Vagina (tissue), 2 donors: ENCODE measurements around the gene NRXN3.

Experiments
- POLR2A ChIP-seq, 2 donors: fragments of 450-650 bp; IDR thresholded peaks; one replicate each; pipeline ENCODE4 v1.6.1; 2017; ENCODE audit warnings: antibody characterized with exemption in 2 of 2, mild to moderate bottlenecking in 2 of 2, moderate library complexity in 2 of 2
- POLR2AphosphoS5 ChIP-seq, 2 donors: sonication (generic); formaldehyde crosslinking; IDR thresholded peaks; one replicate each; pipeline ENCODE4 v1.9.0; 2017; ENCODE audit warnings: antibody characterized with exemption in 2 of 2, mild to moderate bottlenecking in 2 of 2, low read depth in 1 of 2; ENCODE audit not compliant: insufficient read depth in 1 of 2
- TF ChIP-seq, protein P1 (sequence below), 3 experiments: fragments of 450-650 bp in 2 of 3; fragments of 200-600 bp in 1 of 3; sonication (generic) in 1 of 3; IDR thresholded peaks; one replicate each; pipeline ENCODE4 v1.5.1; 2017 to 2019; ENCODE audit warnings: antibody characterized with exemption in 3 of 3, mild to moderate bottlenecking in 2 of 3, moderate library complexity in 2 of 3

DNA sequence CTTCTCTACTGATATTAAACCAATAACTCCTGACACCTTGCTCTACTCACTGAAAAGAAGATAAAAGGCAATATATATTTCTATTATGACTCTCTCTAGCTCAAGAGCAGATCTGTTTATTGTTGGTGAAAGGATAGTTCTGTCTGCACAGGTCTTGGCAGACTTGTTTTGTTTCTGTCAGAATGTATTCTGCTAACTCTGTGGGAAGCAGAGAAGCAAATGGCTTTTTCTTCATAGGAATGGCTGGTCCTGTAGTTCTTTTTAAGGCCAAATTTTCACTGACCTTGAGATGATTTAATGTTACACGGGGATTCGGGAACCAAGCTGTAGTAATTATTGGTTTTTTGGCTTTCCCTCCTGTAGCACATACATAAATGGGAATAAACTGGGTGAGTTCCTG is 1529.0 kb downstream of the NRXN3 start:
- TF ChIP-seq, protein P1, sequence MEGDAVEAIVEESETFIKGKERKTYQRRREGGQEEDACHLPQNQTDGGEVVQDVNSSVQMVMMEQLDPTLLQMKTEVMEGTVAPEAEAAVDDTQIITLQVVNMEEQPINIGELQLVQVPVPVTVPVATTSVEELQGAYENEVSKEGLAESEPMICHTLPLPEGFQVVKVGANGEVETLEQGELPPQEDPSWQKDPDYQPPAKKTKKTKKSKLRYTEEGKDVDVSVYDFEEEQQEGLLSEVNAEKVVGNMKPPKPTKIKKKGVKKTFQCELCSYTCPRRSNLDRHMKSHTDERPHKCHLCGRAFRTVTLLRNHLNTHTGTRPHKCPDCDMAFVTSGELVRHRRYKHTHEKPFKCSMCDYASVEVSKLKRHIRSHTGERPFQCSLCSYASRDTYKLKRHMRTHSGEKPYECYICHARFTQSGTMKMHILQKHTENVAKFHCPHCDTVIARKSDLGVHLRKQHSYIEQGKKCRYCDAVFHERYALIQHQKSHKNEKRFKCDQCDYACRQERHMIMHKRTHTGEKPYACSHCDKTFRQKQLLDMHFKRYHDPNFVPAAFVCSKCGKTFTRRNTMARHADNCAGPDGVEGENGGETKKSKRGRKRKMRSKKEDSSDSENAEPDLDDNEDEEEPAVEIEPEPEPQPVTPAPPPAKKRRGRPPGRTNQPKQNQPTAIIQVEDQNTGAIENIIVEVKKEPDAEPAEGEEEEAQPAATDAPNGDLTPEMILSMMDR (IDR thresholded peaks at IDR 0.05): no peak
- no peak for TF ChIP-seq POLR2A (IDR thresholded peaks at IDR 0.05)
- TF ChIP-seq POLR2AphosphoS5 (IDR thresholded peaks at IDR 0.05; ENCODE audit: insufficient read depth in 1 of 2, low read depth in 1 of 2): no peak
